Body of pancreas (tissue), 4 donors: ENCODE data around the gene TIAM1.

Experiments used
- CTCF ChIP-seq, 7 experiments: fragments of 450-650 bp in 4 of 7; fragments of 200-600 bp in 3 of 7; sonication (generic) in 3 of 7; IDR thresholded peaks; one replicate each; pipeline ENCODE4 v1.5.1; 2016 to 2019; ENCODE audit warnings: antibody characterized with exemption in 7 of 7
- POLR2A ChIP-seq, 3 donors: fragments of 450-650 bp; IDR thresholded peaks; one replicate each; pipeline ENCODE4 v1.6.1; 2016; ENCODE audit warnings: antibody characterized with exemption in 3 of 3, mild to moderate bottlenecking in 2 of 3

DNA sequence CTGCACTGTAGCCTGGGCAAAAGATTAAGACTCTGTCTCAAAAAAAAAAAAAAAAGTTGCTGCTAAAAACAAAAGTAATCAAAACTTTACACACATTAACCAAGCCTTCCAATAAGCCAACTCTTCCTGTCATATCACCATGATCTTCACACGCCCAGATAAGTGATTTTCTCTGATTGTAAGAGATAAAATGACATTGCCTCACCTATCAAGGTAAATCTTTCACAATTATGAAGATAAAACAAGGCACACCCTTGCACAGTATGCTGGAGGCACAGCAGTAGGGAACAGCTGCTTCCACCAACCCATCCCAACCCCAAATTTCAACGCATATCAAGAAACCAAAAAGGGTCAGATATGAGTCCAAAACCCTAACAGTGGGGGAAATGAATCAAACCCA, 8.8 kb upstream of the TIAM1 start:
- TF ChIP-seq CTCF (IDR thresholded peaks at IDR 0.05) (no peak), POLR2A (IDR thresholded peaks at IDR 0.05) (no peak)
